Lower leg skin (tissue), 3 donors: Measurements from ENCODE around the gene XPA.

Experiments
- POLR2A ChIP-seq, 2 donors: fragments of 450-650 bp; IDR thresholded peaks; one replicate each; pipeline ENCODE4 v1.6.1; 2016 to 2017; ENCODE audit warnings: antibody characterized with exemption in 2 of 2, mild to moderate bottlenecking in 1 of 2, moderate library complexity in 1 of 2
- TF ChIP-seq, protein P1 (sequence below), 3 donors: fragments of 450-650 bp; IDR thresholded peaks; one replicate each; pipeline ENCODE4 v1.5.1; 2016; ENCODE audit warnings: antibody characterized with exemption in 3 of 3, mild to moderate bottlenecking in 3 of 3, moderate library complexity in 2 of 3

DNA sequence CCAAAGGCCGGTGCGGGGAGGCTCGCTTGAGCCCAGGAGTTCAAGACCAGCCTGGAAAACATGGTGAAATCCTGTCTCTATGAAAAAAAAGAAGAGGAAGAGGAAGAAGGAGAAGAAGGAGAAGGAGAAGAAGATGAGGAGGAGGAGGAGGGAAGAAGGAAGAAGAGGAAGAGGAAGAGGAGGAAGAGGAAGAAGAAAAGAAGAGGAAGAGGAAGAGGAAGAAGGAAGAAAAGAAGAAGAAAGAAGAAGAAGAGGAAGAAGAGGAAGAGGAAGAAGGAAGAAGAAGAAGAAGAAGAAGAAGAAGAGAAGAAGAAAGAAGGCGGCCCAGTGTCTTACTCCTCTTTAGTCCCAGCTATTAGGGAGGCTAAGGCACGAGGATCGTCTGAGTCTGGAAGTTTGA, 44.8 kb upstream of the XPA start:
- TF ChIP-seq, protein P1, sequence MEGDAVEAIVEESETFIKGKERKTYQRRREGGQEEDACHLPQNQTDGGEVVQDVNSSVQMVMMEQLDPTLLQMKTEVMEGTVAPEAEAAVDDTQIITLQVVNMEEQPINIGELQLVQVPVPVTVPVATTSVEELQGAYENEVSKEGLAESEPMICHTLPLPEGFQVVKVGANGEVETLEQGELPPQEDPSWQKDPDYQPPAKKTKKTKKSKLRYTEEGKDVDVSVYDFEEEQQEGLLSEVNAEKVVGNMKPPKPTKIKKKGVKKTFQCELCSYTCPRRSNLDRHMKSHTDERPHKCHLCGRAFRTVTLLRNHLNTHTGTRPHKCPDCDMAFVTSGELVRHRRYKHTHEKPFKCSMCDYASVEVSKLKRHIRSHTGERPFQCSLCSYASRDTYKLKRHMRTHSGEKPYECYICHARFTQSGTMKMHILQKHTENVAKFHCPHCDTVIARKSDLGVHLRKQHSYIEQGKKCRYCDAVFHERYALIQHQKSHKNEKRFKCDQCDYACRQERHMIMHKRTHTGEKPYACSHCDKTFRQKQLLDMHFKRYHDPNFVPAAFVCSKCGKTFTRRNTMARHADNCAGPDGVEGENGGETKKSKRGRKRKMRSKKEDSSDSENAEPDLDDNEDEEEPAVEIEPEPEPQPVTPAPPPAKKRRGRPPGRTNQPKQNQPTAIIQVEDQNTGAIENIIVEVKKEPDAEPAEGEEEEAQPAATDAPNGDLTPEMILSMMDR (IDR thresholded peaks at IDR 0.05) = no peak
- no peak for TF ChIP-seq POLR2A (IDR thresholded peaks at IDR 0.05)
